ENCODE results near the gene PTPN21. TPM values are rescaled to one million over a fixed set of nuclear protein-coding genes. Genes with fewer than 3 reads are reported as not detected.

The PTPN21 gene
- total and polyA plus RNA-seq, 2 experiments from 2014 or later: 8.1 to 16.3 TPM

- Histone ChIP-seq H3K27ac (no peak overlapping the region), H2AFZ (no peak overlapping the region), H3K27me3 (no peaks in the 10 kb centered on the region), H3K4me1 (ENCODE audit: insufficient read depth) (peaks cover 2% of the 10 kb centered on the region), H3K4me3 (no peak overlapping the region), H3K9me2 (replicated peaks; ENCODE audit: insufficient read depth) (no peaks in the 10 kb centered on the region), H4K20me1 (ENCODE audit: insufficient read depth, poor library complexity, severe bottlenecking) (no peaks in the 10 kb centered on the region), H3K36me3 (replicated peaks; ENCODE audit: insufficient read depth, low read depth) (no peaks in the 10 kb centered on the region), H3K9me3 (ENCODE audit: low read depth) (no peaks in the 10 kb centered on the region), H3K4me2 (no peak overlapping the region), H3K79me2 (no peaks in the 10 kb centered on the region)
- WGBS (ENCODE audit: low lambda C conversion rate, missing lambda C conversion rate): 98% methylated on average over 7 of the region's 7 CpGs
- TF ChIP-seq CTCF (IDR thresholded peaks at IDR 0.05; ENCODE audit: poor library complexity): no peak
- TF ChIP-seq EZH2phosphoT487 (IDR thresholded peaks at IDR 0.05; ENCODE audit: low read depth, severe bottlenecking, unreplicated experiment): no peak
- no peak for TF ChIP-seq EZH2 (IDR thresholded peaks at IDR 0.05; ENCODE audit: borderline replicate concordance)
- no peak for DNase-seq (ENCODE audit: low spot score)
These were observed 66.7 kb downstream of the PTPN21 start for GRCh38 chr14:88488081-88488480.

- Histone ChIP-seq H2AFZ (no peak overlapping the region), H3K36me3 (replicated peaks; ENCODE audit: insufficient read depth, low read depth) (no peaks in the 10 kb centered on the region)
- 91% methylated on average over 3 of the region's 3 CpGs for WGBS (ENCODE audit: low lambda C conversion rate, missing lambda C conversion rate)
These were observed 72.3 kb downstream of the PTPN21 start for GRCh38 chr14:88482524-88482923.

GRCh38 chr14:88481794-88482193 lies 73.0 kb downstream of the PTPN21 start:
- no peaks in the 10 kb centered on the region for H3K79me2 ChIP-seq
- H3K4me2 ChIP-seq: no peak overlapping the region
- no peak overlapping the region for H2AFZ ChIP-seq
- no peaks in the 10 kb centered on the region for H3K9me3 ChIP-seq (ENCODE audit: low read depth)
- no peak for DNase-seq (ENCODE audit: low spot score)
- 92% methylated on average over 7 of the region's 7 CpGs for WGBS (ENCODE audit: low lambda C conversion rate, missing lambda C conversion rate)
- no peak overlapping the region for H3K27ac ChIP-seq
- no peak overlapping the region for H3K4me3 ChIP-seq
- H4K20me1 ChIP-seq (ENCODE audit: insufficient read depth, poor library complexity, severe bottlenecking): no peaks in the 10 kb centered on the region
- no peaks in the 10 kb centered on the region for H3K27me3 ChIP-seq
- H3K36me3 ChIP-seq (replicated peaks; ENCODE audit: insufficient read depth, low read depth): no peaks in the 10 kb centered on the region
- H3K9me2 ChIP-seq (replicated peaks; ENCODE audit: insufficient read depth): no peaks in the 10 kb centered on the region
- no peak for TF ChIP-seq EZH2phosphoT487 (IDR thresholded peaks at IDR 0.05; ENCODE audit: low read depth, severe bottlenecking, unreplicated experiment)
- no peak for TF ChIP-seq EZH2 (IDR thresholded peaks at IDR 0.05; ENCODE audit: borderline replicate concordance)
- TF ChIP-seq CTCF (IDR thresholded peaks at IDR 0.05; ENCODE audit: poor library complexity): no peak
- H3K4me1 ChIP-seq (ENCODE audit: insufficient read depth): no peaks in the 10 kb centered on the region

More at GRCh38 chr14:88482524-88482923, 72.3 kb downstream of the PTPN21 start:
- Histone ChIP-seq H3K4me3 (no peak overlapping the region), H4K20me1 (ENCODE audit: insufficient read depth, poor library complexity, severe bottlenecking) (no peaks in the 10 kb centered on the region), H3K79me2 (no peaks in the 10 kb centered on the region), H3K4me1 (ENCODE audit: insufficient read depth) (no peaks in the 10 kb centered on the region), H3K27me3 (no peaks in the 10 kb centered on the region), H3K27ac (no peak overlapping the region), H3K9me3 (ENCODE audit: low read depth) (no peaks in the 10 kb centered on the region), H3K4me2 (no peak overlapping the region), H3K9me2 (replicated peaks; ENCODE audit: insufficient read depth) (no peaks in the 10 kb centered on the region)
- TF ChIP-seq CTCF (IDR thresholded peaks at IDR 0.05; ENCODE audit: poor library complexity) (no peak), EZH2phosphoT487 (IDR thresholded peaks at IDR 0.05; ENCODE audit: low read depth, severe bottlenecking, unreplicated experiment) (no peak), EZH2 (IDR thresholded peaks at IDR 0.05; ENCODE audit: borderline replicate concordance) (no peak)
- DNase-seq (ENCODE audit: low spot score): no peak

GRCh38 chr14:88481059-88481458 lies 73.7 kb downstream of the PTPN21 start:
- Histone ChIP-seq H3K9me2 (replicated peaks; ENCODE audit: insufficient read depth) (no peaks in the 10 kb centered on the region), H3K27ac (no peak overlapping the region), H3K9me3 (ENCODE audit: low read depth) (no peaks in the 10 kb centered on the region), H3K4me2 (no peak overlapping the region), H3K79me2 (no peaks in the 10 kb centered on the region), H4K20me1 (ENCODE audit: insufficient read depth, poor library complexity, severe bottlenecking) (no peaks in the 10 kb centered on the region), H3K27me3 (no peaks in the 10 kb centered on the region), H3K4me3 (no peak overlapping the region), H3K4me1 (ENCODE audit: insufficient read depth) (peaks cover 6% of the 10 kb centered on the region), H3K36me3 (replicated peaks; ENCODE audit: insufficient read depth, low read depth) (no peaks in the 10 kb centered on the region), H2AFZ (no peak overlapping the region)
- WGBS (ENCODE audit: low lambda C conversion rate, missing lambda C conversion rate): 95% methylated on average over 2 of the region's 2 CpGs
- DNase-seq (ENCODE audit: low spot score): no peak
- TF ChIP-seq EZH2 (IDR thresholded peaks at IDR 0.05; ENCODE audit: borderline replicate concordance): no peak
- no peak for TF ChIP-seq CTCF (IDR thresholded peaks at IDR 0.05; ENCODE audit: poor library complexity)
- TF ChIP-seq EZH2phosphoT487 (IDR thresholded peaks at IDR 0.05; ENCODE audit: low read depth, severe bottlenecking, unreplicated experiment): no peak
